H9 (cell line): Measurements from ENCODE around the gene PLN. TPM values are rescaled to one million over a fixed set of nuclear protein-coding genes. Genes with fewer than 3 reads are reported as not detected.

Experiments used
- DNase-seq: peaks from one replicate; pipeline ENCODE4 v3.0.0-alpha.2; 2017
- H2AFZ ChIP-seq: one replicate; pipeline ENCODE4 v1.6.1; 2013; ENCODE audit warnings: mild to moderate bottlenecking, low read length, control low read depth, moderate library complexity
- H2AK5ac ChIP-seq: 2 replicates; pipeline ENCODE4 v1.6.1; 2013; ENCODE audit warnings: low read length, control low read depth, mixed read lengths; ENCODE audit not compliant: insufficient read length
- H2BK120ac ChIP-seq: one replicate; pipeline ENCODE4 v1.6.1; 2013; ENCODE audit warnings: low read depth, mild to moderate bottlenecking, low read length, control low read depth, inconsistent platforms; ENCODE audit not compliant: poor library complexity, severe bottlenecking
- H2BK12ac ChIP-seq: 2 replicates; pipeline ENCODE4 v1.6.1; 2013; ENCODE audit warnings: low read length, control low read depth, mixed read lengths, low read depth; ENCODE audit not compliant: insufficient read length
- H2BK15ac ChIP-seq: 2 replicates; pipeline ENCODE4 v1.6.1; 2013; ENCODE audit warnings: low read depth, low read length, control low read depth
- H2BK20ac ChIP-seq: one replicate; pipeline ENCODE4 v1.6.1; 2013; ENCODE audit warnings: low read depth, mild to moderate bottlenecking, low read length, control low read depth, inconsistent platforms; ENCODE audit not compliant: poor library complexity, severe bottlenecking
- H2BK5ac ChIP-seq: 2 replicates; pipeline ENCODE4 v1.6.1; 2013; ENCODE audit warnings: low read length, control low read depth, mixed read lengths; ENCODE audit not compliant: insufficient read length
- H3K14ac ChIP-seq: 2 replicates; pipeline ENCODE4 v1.6.1; 2013; ENCODE audit warnings: low read length, control low read depth; ENCODE audit not compliant: insufficient read depth
- H3K18ac ChIP-seq: 2 replicates; pipeline ENCODE4 v1.6.1; 2013; ENCODE audit warnings: low read depth, mild to moderate bottlenecking, mixed read lengths, low read length, control low read depth; ENCODE audit not compliant: insufficient read length
- H3K23ac ChIP-seq: 2 replicates; pipeline ENCODE4 v1.6.1; 2013; ENCODE audit warnings: low read length, control low read depth, mixed read lengths, low read depth; ENCODE audit not compliant: insufficient read length
- H3K23me2 ChIP-seq: 2 replicates; pipeline ENCODE4 v1.6.1; 2013; ENCODE audit warnings: low read depth, mild to moderate bottlenecking, mixed read lengths, low read length, control low read depth; ENCODE audit not compliant: insufficient read length, poor library complexity, severe bottlenecking
- H3K27ac ChIP-seq: 2 replicates; pipeline ENCODE4 v1.5.1; 2013; ENCODE audit warnings: low read length, control low read depth, mixed read lengths, low read depth; ENCODE audit not compliant: insufficient read length
- H3K27me3 ChIP-seq: 2 replicates; pipeline ENCODE4 v1.6.1; 2013; ENCODE audit warnings: low read length, control low read depth, inconsistent platforms; ENCODE audit not compliant: insufficient read depth
- H3K4ac ChIP-seq: 2 replicates; pipeline ENCODE4 v1.6.1; 2013; ENCODE audit warnings: low read depth, mild to moderate bottlenecking, control low read depth, inconsistent platforms, low read length, moderate library complexity
- H3K4me1 ChIP-seq: 2 replicates; pipeline ENCODE4 v1.6.1; 2013; ENCODE audit warnings: low read length, control low read depth, inconsistent platforms; ENCODE audit not compliant: insufficient read depth
- H3K4me2 ChIP-seq: 2 replicates; pipeline ENCODE4 v1.6.1; 2013; ENCODE audit warnings: low read length, control low read depth, mixed read lengths; ENCODE audit not compliant: insufficient read length, insufficient read depth
- H3K56ac ChIP-seq: 2 replicates; pipeline ENCODE4 v1.6.1; 2013; ENCODE audit warnings: low read depth, mild to moderate bottlenecking, mixed read lengths, low read length, control low read depth; ENCODE audit not compliant: insufficient read length
- H3K79me1 ChIP-seq: 2 replicates; pipeline ENCODE4 v1.6.1; 2013; ENCODE audit warnings: low read depth, mild to moderate bottlenecking, moderate library complexity, low read length, control low read depth, inconsistent platforms; ENCODE audit not compliant: insufficient read depth, poor library complexity, severe bottlenecking
- H3K79me2 ChIP-seq: 2 replicates; pipeline ENCODE4 v1.6.1; 2013; ENCODE audit warnings: low read length, control low read depth, inconsistent platforms; ENCODE audit not compliant: insufficient read depth
- H3K9ac ChIP-seq: 2 replicates; pipeline ENCODE4 v1.6.1; 2013; ENCODE audit warnings: low read length, control low read depth, mixed read lengths; ENCODE audit not compliant: insufficient read length; ENCODE audit errors: extremely low read depth
- H3K9me3 ChIP-seq: one replicate; pipeline ENCODE4 v1.6.1; 2013; ENCODE audit warnings: low read depth, low read length, inconsistent platforms; ENCODE audit not compliant: control insufficient read depth
- H3T11ph ChIP-seq: one replicate; pipeline ENCODE4 v1.6.1; 2013; ENCODE audit warnings: mild to moderate bottlenecking, low read length, control low read depth, inconsistent platforms
- H4K20me1 ChIP-seq: one replicate; pipeline ENCODE4 v1.6.1; 2013; ENCODE audit not compliant: control insufficient read depth, insufficient read length, insufficient read depth
- H4K5ac ChIP-seq: 2 replicates; pipeline ENCODE4 v1.6.1; 2013; ENCODE audit warnings: low read depth, mild to moderate bottlenecking, mixed read lengths, low read length, control low read depth; ENCODE audit not compliant: insufficient read length
- H4K8ac ChIP-seq: replicated peaks from 2 replicates; pipeline ENCODE4 v1.6.1; 2013; ENCODE audit warnings: low read length, control low read depth, mixed read lengths, low read depth; ENCODE audit not compliant: insufficient read length
- H4K91ac ChIP-seq: 2 replicates; pipeline ENCODE4 v1.6.1; 2013; ENCODE audit warnings: low read depth, mild to moderate bottlenecking, moderate library complexity, mixed read lengths, low read length, control low read depth; ENCODE audit not compliant: insufficient read length
- H3K27ac Mint-ChIP-seq, 3 experiments: 2 replicates in 2 of 3; 3 replicates in 1 of 3; pipeline ENCODE4 v1.8.0; 2020 to 2021; ENCODE audit warnings: mixed read lengths in 3 of 3, mild to moderate bottlenecking in 1 of 3, moderate library complexity in 1 of 3
- H3K27me3 Mint-ChIP-seq: 2 replicates; pipeline ENCODE4 v1.8.0; 2021; ENCODE audit warnings: low read depth, mild to moderate bottlenecking, moderate library complexity, mixed read lengths
- H3K36me3 Mint-ChIP-seq, 3 experiments: 2 replicates in 2 of 3; 3 replicates in 1 of 3; pipeline ENCODE4 v1.8.0; 2020 to 2021; ENCODE audit warnings: low read depth in 3 of 3, mixed read lengths in 3 of 3; ENCODE audit not compliant: insufficient read depth in 1 of 3
- H3K4me1 Mint-ChIP-seq, 2 experiments: 2 replicates each; pipeline ENCODE4 v1.8.0; 2020; ENCODE audit warnings: mixed read lengths in 2 of 2
- H3K4me3 Mint-ChIP-seq, 2 experiments: 2 replicates in 1 of 2; 3 replicates in 1 of 2; pipeline ENCODE4 v1.8.0; 2020 to 2021; ENCODE audit warnings: mild to moderate bottlenecking in 2 of 2, mixed read lengths in 2 of 2, moderate library complexity in 1 of 2
- H3K9me3 Mint-ChIP-seq, 2 experiments: 2 replicates in 1 of 2; 3 replicates in 1 of 2; pipeline ENCODE4 v1.8.0; 2020; ENCODE audit warnings: mild to moderate bottlenecking in 2 of 2, mixed read lengths in 2 of 2, moderate library complexity in 1 of 2
- CTCF ChIP-seq: fragments of 200-600 bp; sonication (generic); conservative IDR thresholded peaks from 3 replicates; pipeline ENCODE4 v1.8.0; 2021; ENCODE audit warnings: antibody characterized with exemption, mild to moderate bottlenecking
- WGBS: extraction: QIAGEN DNeasy Blood & Tissue Kit; methylation state at CpG from one replicate; pipeline ENCODE4 v1.1.7; 2013; ENCODE audit warnings: missing lambda C conversion rate, low lambda C conversion rate, mixed read lengths; ENCODE audit not compliant: insufficient read length; ENCODE audit errors: extremely low coverage; 5-methylcytosine and 5-hydroxymethylcytosine counted together
- total RNA-seq: library from RNA; stranded (reverse); gene quantifications from 2 replicates; pipeline ENCODE4 v1.2.1, GENCODE V29; 2021

PLN gene
- total RNA-seq, 1 experiment from 2014 or later, result not detected

- no peak for DNase-seq
- no peak overlapping the region for H3K4me3 Mint-ChIP-seq
- no peak overlapping the region for H2AK5ac ChIP-seq
- H3K56ac ChIP-seq, result no peak overlapping the region
- peaks cover 0 to 3% (median 0%) of the 10 kb centered on the region in 3 experiments; a peak in 1 of 7 replicates for H3K36me3 Mint-ChIP-seq
- no peak overlapping the region for H4K91ac ChIP-seq
- no peak overlapping the region for H3K18ac ChIP-seq
- H2BK12ac ChIP-seq, result no peak overlapping the region
- no peak overlapping the region for H3K27ac Mint-ChIP-seq
- no peaks in the 10 kb centered on the region for H3K79me2 ChIP-seq
- H3K9me3 ChIP-seq, result no peaks in the 10 kb centered on the region
- H3K27me3 ChIP-seq, result no peaks in the 10 kb centered on the region
- no peaks in the 10 kb centered on the region for H3K4me1 ChIP-seq
- WGBS, result no CpG with 5 or more reads among the region's 5 CpGs
- H4K8ac ChIP-seq, result no peak overlapping the region
- H3T11ph ChIP-seq, result no peak overlapping the region
- no peaks in the 10 kb centered on the region for H3K23me2 ChIP-seq
- no peak overlapping the region for H3K27ac ChIP-seq
- H2BK5ac ChIP-seq, result no peak overlapping the region
- no peak overlapping the region for H2BK15ac ChIP-seq
- H3K4ac ChIP-seq, result no peak overlapping the region
- peaks cover 7 to 8% of the 10 kb centered on the region in 2 experiments for H3K4me1 Mint-ChIP-seq
- no peaks in the 10 kb centered on the region for H3K9me3 Mint-ChIP-seq
- no peak overlapping the region for H3K14ac ChIP-seq
- H2BK20ac ChIP-seq, result no peak overlapping the region
- H2AFZ ChIP-seq, result no peak overlapping the region
- no peak overlapping the region for H4K5ac ChIP-seq
- no peak overlapping the region for H2BK120ac ChIP-seq
- H3K9ac ChIP-seq, result no peak overlapping the region
- H3K23ac ChIP-seq, result no peak overlapping the region
- H3K79me1 ChIP-seq, result no peaks in the 10 kb centered on the region
- no peaks in the 10 kb centered on the region for H4K20me1 ChIP-seq
- no peak for TF ChIP-seq CTCF
- H3K4me2 ChIP-seq, result no peak overlapping the region
- H3K27me3 Mint-ChIP-seq, result no peaks in the 10 kb centered on the region
These were observed 24.9 kb upstream of the PLN start for GRCh38 chr6:118523216-118523615.
